Gastrocnemius medialis (tissue), 4 donors: ENCODE data around the gene SLC7A11.

Source experiments
- POLR2A ChIP-seq, 2 donors: fragments of 450-650 bp; IDR thresholded peaks; one replicate each; pipeline ENCODE4 v1.6.1; 2017; ENCODE audit warnings: antibody characterized with exemption in 2 of 2, mild to moderate bottlenecking in 2 of 2, moderate library complexity in 2 of 2
- TF ChIP-seq, protein P1 (sequence below), 5 experiments: fragments of 450-650 bp in 3 of 5; fragments of 200-600 bp in 2 of 5; sonication (generic) in 2 of 5; IDR thresholded peaks in 4 of 5; conservative IDR thresholded peaks in 1 of 5; 1 replicate in 4 of 5; 2 replicates in 1 of 5; pipeline ENCODE4 v1.5.1; 2016 to 2019; ENCODE audit warnings: antibody characterized with exemption in 5 of 5, mild to moderate bottlenecking in 3 of 5, moderate library complexity in 3 of 5

DNA sequence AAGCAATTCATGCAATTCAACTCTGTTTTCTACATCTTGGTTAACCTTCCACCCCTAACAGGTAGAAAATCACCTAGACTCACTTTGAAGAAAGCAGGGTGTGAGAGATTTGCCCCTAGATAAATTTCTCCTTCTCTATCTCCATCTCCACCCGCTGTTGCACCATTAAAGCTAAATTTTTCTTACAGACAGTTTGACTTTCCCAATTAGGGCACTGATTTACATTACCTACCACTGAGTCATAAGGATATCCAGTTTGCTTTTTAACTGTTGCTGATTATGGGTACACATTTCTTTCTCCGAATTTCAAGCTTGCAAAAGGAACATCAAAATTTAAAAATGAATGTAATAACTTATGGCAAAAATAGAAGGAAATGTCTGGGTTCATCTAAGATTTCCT lies 13.0 kb downstream of the SLC7A11 start:
- TF ChIP-seq, protein P1, sequence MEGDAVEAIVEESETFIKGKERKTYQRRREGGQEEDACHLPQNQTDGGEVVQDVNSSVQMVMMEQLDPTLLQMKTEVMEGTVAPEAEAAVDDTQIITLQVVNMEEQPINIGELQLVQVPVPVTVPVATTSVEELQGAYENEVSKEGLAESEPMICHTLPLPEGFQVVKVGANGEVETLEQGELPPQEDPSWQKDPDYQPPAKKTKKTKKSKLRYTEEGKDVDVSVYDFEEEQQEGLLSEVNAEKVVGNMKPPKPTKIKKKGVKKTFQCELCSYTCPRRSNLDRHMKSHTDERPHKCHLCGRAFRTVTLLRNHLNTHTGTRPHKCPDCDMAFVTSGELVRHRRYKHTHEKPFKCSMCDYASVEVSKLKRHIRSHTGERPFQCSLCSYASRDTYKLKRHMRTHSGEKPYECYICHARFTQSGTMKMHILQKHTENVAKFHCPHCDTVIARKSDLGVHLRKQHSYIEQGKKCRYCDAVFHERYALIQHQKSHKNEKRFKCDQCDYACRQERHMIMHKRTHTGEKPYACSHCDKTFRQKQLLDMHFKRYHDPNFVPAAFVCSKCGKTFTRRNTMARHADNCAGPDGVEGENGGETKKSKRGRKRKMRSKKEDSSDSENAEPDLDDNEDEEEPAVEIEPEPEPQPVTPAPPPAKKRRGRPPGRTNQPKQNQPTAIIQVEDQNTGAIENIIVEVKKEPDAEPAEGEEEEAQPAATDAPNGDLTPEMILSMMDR (IDR thresholded peaks at IDR 0.05 in 4 of 5, conservative IDR thresholded peaks at IDR 0.05 in 1 of 5), result no peak
- no peak for TF ChIP-seq POLR2A (IDR thresholded peaks at IDR 0.05)
